ENCODE data around the gene WDR20.
"Not testable (repeated sequence)": the region's sequence is repeated elsewhere in the genome, so short reads cannot be mapped to it uniquely, and the experiment has no call there.

The WDR20 gene

GRCh38 chr14:102164965-102165364 lies 25.3 kb downstream of the WDR20 start:
- FAIRE-seq: no peak
- DNase-seq (ENCODE audit: insufficient read length, low spot score): no peak

GRCh38 chr14:102170061-102170460 lies 30.4 kb downstream of the WDR20 start:
- FAIRE-seq (no peak), DNase-seq (ENCODE audit: insufficient read length, low spot score) (no peak)

DNA sequence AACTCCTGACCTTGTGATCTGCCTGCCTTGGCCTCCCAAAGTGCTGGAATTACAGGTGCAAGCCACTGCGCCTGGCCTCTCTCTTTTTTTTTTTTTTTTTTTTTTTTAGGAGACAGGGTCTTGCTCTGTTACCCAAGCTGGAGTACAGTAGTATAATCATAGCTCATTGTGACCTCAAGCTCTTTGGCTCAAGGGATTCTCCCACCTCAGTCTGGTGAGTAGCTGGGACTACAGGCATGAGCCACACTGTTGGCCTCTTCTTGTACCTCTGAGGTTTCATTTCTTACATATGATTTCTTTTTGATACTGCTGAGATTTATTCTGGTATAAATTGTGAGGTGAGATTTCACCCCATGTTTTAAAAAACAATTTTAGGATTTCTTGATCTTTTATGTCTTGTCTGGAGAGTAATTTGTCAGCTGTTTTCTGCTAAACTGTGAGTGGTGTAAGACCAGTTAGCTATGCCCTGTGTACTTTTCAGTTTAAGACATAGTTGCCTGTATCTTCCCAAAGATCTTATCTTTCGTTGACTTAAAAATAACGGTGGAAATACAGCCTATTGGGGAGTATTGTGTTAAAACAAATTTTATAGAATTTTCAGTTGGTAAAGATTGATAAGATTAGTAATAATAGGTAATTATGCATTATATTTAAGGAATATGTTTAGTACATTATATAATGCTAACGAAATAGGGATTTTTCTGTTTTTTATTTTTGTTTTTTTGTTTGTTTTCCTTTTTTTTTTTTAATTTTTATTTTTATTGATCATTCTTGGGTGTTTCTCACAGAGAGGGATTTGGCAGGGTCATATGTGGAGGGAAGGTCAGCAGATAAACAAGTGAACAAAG lies 31.7 kb downstream of the WDR20 start:
- FAIRE-seq (no peak), DNase-seq (ENCODE audit: insufficient read length, low spot score) (no peak)

- FAIRE-seq: not testable (repeated sequence)
Observed at GRCh38 chr14:102172021-102172272, 32.2 kb downstream of the WDR20 start.

GRCh38 chr14:102172721-102173120 lies 33.0 kb downstream of the WDR20 start:
- FAIRE-seq; DNase-seq (ENCODE audit: insufficient read length, low spot score): not testable (repeated sequence)

More at GRCh38 chr14:102172021-102172272, 32.2 kb downstream of the WDR20 start:
- DNase-seq (ENCODE audit: insufficient read length, low spot score): not testable (repeated sequence)

GRCh38 chr14:102177161-102177560 lies 37.5 kb downstream of the WDR20 start:
- DNase-seq (ENCODE audit: insufficient read length, low spot score) (no peak), FAIRE-seq (no peak)

DNA sequence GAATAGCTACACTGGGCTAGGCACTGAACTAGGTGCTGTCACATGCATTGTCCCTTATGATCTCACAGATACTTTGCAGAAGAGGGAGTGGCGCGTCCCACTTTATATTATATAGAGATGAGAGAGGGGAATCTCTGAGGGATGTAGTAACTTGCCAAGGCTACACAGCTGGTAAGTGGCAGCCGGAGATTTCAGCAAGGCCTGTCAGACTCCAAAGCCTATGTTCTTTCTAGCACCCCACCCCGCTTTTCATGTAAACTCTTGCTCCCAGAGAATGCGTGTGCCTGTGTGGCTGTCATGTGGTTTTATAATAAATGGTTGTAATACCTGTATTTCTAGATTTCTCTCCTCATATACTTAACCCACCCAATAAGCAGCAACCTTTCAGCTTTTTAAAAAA lies 39.1 kb downstream of the WDR20 start:
- FAIRE-seq (no peak), DNase-seq (ENCODE audit: insufficient read length, low spot score) (no peak)

DNA sequence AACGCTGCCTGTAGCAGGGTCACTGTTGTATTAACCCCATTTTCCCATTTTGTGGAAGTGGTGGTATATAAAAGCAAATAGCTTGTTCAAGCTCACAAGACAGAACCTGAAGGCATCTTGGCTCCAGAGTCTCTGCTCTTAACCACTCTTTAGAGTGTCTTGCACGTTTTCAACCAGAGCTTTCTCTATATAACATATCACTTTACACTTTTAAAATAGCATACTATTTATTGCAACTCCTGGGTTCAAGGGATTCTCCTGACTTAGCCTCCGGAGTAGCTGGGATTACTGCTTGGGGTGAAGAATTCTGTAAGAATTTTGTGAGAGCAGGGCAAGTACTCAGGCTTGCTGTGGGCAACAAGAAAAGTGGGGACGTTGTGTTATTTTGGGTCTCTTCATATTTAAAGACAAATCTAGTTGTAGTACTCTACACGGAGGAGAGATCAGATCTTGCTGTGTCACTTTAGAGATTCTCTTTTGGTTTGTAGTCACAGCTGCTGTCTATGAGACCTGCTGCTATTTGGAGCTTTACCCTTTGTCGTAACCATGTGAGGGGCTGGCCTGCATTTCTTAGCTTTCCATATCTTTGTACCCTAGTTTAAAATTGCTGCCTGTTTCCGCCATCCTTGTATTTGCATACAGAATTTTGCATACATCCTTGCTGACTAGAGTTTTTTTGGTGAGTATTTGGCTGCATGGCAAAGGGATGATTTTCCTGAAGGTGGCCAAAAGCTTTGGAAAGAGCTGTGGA lies 40.7 kb downstream of the WDR20 start:
- DNase-seq (ENCODE audit: insufficient read length, low spot score) (no peak), FAIRE-seq (no peak)

GRCh38 chr14:102181187-102181586 lies 41.5 kb downstream of the WDR20 start:
- FAIRE-seq: no peak
- DNase-seq (ENCODE audit: insufficient read length, low spot score): no peak

- FAIRE-seq: no peak
- no peak for DNase-seq (ENCODE audit: insufficient read length, low spot score)
Observed at GRCh38 chr14:102182190-102182589, 42.5 kb downstream of the WDR20 start.

- DNase-seq (ENCODE audit: insufficient read length, low spot score) (no peak), FAIRE-seq (no peak)
Observed at GRCh38 chr14:102182936-102183619, 43.4 kb downstream of the WDR20 start.

- no peak for FAIRE-seq
Observed at GRCh38 chr14:102183886-102184285, 44.2 kb downstream of the WDR20 start.

DNA sequence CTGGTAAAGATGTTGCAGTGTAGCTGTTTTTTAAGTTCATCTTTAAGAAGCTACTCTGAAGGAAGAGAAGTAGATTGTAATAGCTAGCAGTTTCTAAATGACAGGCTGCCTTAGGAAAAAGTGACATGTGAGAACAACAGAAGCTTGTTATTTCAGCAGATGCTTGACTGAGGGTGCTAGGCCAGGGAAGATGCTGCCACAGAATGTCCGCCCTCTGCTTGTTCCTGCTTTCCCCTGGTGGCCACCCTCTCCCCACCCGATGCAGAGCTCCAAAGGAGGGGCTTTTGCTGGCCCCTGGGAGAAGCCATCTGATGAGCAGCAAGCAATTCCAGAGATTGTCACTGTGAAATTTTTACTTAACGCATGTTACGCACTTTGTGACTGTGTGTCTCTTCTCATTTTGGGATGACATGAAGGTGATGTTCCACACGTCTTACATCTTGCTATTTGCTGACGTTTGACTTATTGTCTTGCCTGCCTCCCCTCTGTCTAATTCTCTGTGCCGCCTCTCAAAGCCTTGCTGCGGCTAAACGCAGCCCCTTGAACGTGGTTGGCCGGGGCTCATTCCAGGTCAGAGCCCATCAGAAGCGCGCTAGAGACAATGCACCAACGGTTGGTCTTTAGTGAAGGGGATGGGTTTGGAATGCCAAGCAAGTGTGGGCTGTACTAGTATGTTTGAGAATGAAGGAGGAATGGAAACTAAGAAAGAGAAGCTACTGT lies 44.8 kb downstream of the WDR20 start:
- no peak for FAIRE-seq
- DNase-seq (ENCODE audit: insufficient read length, low spot score): no peak

More at GRCh38 chr14:102183886-102184285, 44.2 kb downstream of the WDR20 start:
- no peak for DNase-seq (ENCODE audit: insufficient read length, low spot score)

DNA sequence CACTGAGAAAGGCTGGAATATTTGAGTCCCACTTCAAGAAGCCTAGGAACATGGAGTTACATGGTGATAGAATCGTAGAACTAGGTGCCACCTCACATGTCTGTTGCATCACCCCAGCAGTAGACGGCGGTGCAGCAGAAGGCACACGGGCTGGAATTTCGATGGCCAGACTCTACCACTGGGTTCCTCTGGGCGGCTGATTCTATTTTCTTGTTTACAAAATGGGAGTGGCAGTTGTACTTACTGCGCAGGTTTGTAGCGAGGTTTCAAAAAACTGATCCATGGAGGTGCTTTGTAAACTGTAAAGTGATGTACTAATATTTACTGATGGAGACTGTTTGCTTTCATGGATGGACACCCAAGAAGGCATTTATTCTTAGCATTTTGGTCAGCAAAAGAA lies 45.7 kb downstream of the WDR20 start:
- FAIRE-seq: no peak
- no peak for DNase-seq (ENCODE audit: insufficient read length, low spot score)

DNA sequence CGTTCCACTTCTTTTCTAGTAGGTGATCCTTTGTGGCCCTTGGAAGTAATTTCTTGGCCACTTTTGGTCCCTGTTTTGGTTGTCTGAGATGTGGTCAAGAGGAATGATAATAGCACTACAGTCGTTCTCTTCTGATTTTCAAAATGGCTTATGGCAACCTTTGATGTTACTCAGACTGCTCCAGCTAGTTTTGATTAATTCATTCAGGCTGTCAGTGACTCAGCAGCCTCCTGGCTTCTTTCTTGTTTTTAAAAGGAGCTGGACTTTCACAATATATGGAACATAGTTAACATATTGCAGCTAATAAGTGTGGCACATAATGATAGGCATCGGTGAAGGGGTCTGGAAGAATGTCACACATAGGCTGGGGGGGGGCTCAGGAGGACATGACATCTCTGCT lies 47.3 kb downstream of the WDR20 start:
- FAIRE-seq: no peak
- no peak for DNase-seq (ENCODE audit: insufficient read length, low spot score)

- FAIRE-seq (no peak), DNase-seq (ENCODE audit: insufficient read length, low spot score) (no peak)
Observed at GRCh38 chr14:102187568-102188001, 47.9 kb downstream of the WDR20 start.

DNA sequence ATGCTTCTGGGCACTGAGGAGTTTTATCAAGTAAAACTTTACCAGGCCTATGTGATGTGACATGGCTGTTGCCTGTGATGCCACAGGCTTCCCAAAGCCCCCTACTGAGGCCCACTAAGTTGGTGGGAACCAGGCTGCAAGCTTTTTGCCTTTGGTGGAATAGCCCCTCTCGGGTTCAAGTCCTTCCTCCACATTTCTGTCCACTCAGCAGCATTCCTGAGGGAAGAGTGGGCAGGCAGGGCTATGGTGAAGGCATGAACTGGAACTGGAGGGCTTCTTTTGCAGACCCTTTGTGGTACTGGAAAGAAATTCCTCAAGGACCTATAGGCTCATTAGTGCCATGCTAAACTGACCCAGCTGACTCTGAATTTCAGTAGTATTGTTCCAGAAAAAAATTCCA lies 48.5 kb downstream of the WDR20 start:
- FAIRE-seq (no peak), DNase-seq (ENCODE audit: insufficient read length, low spot score) (no peak)

- no peak for DNase-seq (ENCODE audit: insufficient read length, low spot score)
- no peak for FAIRE-seq
Observed at GRCh38 chr14:102189874-102190273, 50.2 kb downstream of the WDR20 start.

- no peak for DNase-seq (ENCODE audit: insufficient read length, low spot score)
Observed at GRCh38 chr14:102192840-102193502, 53.3 kb downstream of the WDR20 start.

GRCh38 chr14:102194856-102195255 lies 55.2 kb downstream of the WDR20 start:
- DNase-seq (ENCODE audit: insufficient read length, low spot score) (no peak), FAIRE-seq (no peak)

More at GRCh38 chr14:102192840-102193502, 53.3 kb downstream of the WDR20 start:
- FAIRE-seq: no peak
